Vagina (tissue), 2 donors: ENCODE results near the gene GPR155.

Experiments
- POLR2AphosphoS5 ChIP-seq, 2 donors: sonication (generic); formaldehyde crosslinking; IDR thresholded peaks; one replicate each; pipeline ENCODE4 v1.9.0; 2017; ENCODE audit warnings: antibody characterized with exemption in 2 of 2, mild to moderate bottlenecking in 2 of 2, low read depth in 1 of 2; ENCODE audit not compliant: insufficient read depth in 1 of 2
- TF ChIP-seq, protein P1 (sequence below), 3 experiments: fragments of 450-650 bp in 2 of 3; fragments of 200-600 bp in 1 of 3; sonication (generic) in 1 of 3; IDR thresholded peaks; one replicate each; pipeline ENCODE4 v1.5.1; 2017 to 2019; ENCODE audit warnings: antibody characterized with exemption in 3 of 3, mild to moderate bottlenecking in 2 of 3, moderate library complexity in 2 of 3

DNA sequence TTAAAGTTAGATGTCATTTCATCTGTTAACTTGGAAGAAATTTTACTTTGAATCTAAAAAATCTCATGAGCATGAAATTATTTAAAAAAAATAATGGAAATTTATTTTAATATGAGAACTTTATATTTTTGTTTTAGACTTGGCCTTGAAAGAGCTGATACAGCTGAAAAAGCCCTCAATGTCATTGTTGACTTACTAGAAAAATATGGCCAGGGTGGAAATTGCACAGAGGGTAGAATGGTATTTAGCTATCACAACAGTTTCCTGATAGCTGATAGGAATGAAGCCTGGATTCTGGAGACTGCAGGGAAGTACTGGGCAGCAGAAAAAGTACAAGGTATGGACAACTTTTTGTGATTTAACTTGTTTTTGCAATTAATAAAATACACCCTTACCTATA lies 86.0 kb downstream of the GPR155 start:
- no peak for TF ChIP-seq POLR2AphosphoS5 (IDR thresholded peaks at IDR 0.05; ENCODE audit: insufficient read depth in 1 of 2, low read depth in 1 of 2)
- TF ChIP-seq, protein P1, sequence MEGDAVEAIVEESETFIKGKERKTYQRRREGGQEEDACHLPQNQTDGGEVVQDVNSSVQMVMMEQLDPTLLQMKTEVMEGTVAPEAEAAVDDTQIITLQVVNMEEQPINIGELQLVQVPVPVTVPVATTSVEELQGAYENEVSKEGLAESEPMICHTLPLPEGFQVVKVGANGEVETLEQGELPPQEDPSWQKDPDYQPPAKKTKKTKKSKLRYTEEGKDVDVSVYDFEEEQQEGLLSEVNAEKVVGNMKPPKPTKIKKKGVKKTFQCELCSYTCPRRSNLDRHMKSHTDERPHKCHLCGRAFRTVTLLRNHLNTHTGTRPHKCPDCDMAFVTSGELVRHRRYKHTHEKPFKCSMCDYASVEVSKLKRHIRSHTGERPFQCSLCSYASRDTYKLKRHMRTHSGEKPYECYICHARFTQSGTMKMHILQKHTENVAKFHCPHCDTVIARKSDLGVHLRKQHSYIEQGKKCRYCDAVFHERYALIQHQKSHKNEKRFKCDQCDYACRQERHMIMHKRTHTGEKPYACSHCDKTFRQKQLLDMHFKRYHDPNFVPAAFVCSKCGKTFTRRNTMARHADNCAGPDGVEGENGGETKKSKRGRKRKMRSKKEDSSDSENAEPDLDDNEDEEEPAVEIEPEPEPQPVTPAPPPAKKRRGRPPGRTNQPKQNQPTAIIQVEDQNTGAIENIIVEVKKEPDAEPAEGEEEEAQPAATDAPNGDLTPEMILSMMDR (IDR thresholded peaks at IDR 0.05) = no peak
